ENCODE results near the gene SPA17.
A peak's percentile ranks its signal among the peaks of the same experiment; 100 is the strongest.

Gene SPA17

DNA sequence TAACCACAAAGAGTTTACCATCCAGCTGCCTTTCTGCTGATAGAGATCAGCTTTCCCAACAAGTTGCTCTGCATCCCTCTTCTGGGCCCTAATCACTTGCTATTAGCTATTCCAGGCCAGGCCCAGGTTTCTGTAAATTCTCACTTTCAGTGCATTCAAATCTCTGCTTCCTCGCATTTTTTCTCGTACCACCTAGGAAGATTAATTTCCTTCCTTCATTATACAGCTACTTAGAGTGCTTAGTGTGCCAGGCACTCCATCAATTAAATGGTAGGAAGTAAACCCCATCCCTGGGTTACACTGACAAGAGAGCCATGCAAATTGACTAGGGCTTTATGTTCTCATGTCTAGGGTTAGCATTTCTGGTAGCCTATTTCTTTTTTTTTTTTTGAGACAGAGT, 9.8 kb upstream of the SPA17 start:
- DNase-seq, result no peak

DNA sequence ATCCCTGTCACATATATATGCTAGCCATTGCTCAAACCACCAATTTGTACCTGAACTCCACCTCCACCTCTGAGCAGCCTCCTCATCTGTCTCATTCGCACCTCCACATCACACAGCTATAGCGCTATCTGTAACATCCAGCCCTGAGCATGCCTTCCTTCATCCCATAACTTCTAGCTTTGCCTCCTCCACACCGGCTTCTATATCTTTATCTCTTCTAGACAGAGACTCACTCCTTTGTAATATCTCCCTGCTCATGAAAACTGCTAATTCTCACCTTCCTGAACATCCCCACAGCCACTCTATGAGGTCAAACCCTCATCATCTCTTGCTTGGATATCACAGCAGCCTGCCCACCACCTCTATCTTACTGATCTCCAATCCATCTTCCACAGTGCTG, 6.1 kb upstream of the SPA17 start:
- DNase-seq, result no peak

DNA sequence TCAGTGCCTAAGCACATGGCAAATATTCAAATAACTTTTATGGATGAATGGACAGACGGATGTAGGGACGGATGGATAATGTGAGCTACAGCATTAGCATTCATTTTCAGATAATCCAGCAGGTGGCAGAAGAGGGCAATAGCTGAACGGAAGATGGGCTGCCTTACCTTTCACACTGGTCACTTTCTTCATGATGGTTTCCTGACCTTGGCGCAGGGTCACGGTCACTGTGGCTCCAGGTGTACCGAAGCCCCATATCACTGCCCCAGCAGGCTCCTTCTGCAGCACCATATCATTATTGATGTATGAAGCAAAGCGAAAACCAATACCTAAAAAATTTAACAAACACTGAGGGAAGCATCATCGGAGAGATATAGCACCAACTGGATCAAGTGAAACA, 4.5 kb upstream of the SPA17 start:
- DNase-seq, result peak; percentile 71

DNA sequence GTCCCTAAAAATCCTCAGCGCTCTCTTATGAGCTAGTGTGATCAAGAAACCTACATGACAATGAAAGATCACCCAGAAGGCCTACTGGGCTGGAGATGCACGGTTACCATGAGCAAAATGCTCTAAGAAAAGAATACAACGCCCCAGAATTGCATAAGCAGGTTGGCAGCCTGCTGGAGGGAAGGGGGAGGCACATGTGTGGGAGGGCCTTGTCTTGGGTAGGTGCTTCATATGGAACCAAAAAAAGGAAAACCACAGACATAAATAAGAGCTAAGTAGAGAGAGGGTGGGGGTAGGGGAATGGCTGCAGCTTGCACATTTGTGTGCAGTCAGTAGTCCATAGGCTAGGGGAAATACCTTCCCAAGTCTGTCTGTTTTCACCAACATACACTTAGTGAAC, 3.0 kb upstream of the SPA17 start:
- no peak for DNase-seq

DNA sequence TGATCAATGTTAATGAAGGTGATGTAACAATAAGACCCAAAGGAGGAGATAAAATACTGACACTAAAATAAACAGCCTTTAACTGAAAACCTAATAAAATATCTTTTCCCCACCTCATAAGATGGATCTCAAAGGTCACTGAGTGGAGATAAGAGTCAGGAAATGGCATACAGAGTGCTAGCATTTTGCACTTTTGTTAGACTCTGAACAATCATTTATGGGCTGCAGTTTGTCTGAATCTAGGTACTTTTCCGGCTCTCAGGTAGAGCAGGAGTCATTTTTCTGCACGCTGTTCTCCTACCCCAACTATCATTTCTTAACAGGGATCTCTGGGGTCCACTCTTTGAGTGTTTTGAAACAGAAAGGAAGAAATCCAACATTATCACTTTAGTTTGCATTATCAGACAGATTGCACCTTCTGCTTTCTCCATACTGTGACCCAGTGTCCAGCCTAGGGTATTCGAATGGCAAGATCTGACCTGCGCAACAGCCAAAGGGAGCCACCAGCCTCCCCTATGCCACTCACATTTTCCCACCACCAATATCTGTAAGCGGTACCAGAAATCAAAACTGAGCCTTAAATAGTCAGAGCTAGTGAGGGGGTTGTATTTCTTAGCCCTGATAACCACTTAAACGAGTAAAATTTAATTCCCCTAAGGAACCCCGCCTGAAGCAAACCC, 1.0 kb upstream of the SPA17 start:
- DNase-seq, result peak; percentile 25

DNA sequence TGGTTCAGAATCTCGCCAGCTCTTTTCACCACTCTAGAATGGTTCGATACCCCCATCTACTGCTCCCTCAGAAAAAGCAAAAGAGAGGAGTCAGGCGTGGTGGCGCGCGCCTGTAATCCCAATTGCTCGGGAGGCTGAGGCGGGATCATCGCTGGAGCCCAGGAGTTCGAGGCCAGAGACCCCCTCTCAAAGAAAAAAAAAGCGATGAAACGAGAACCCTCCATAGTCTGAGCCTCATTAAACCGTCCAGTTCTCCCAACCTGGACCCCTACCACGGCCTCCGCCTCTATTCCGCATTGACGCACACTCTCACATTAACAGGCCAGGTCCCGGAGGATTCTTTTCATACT, 439 bp downstream of the SPA17 start:
- peak; percentile 61 for DNase-seq

DNA sequence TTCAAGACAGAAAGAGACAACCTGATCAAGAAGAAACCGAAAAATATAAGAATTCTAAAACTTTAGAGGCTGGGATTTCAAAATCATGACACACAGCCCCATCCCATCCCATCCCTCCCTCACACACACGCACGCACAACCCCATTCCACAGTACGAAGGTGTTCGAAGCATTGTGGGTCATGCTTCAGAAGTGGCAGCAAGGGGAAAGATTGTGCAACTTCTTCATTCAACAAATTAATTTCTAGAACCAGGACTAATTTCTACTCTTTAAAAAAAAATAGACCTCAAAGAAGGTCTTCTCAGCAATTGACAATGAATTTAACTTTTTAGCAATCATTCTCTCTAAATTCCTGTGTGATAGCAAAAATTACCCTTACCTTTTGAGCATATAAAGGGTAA, 867 bp downstream of the SPA17 start:
- DNase-seq, result no peak

DNA sequence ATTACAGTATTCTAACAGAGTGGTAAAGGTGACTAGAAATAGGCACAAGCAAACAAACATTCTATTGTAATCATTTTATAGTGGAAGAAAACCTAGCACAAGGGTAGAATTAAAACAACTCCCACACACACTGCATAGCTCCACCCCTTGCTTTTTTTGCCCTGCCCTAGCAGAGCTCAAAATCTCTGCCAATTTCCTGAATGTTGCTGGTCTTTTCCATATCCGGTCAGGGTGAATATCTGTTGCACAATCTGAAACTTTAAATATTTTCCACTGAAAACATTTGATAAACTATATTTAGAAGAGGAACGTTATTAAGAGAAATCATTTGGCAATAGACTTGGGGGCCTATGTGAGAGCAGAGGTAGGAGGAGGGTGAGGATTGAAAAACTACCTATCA, 2.7 kb downstream of the SPA17 start:
- DNase-seq, result no peak

DNA sequence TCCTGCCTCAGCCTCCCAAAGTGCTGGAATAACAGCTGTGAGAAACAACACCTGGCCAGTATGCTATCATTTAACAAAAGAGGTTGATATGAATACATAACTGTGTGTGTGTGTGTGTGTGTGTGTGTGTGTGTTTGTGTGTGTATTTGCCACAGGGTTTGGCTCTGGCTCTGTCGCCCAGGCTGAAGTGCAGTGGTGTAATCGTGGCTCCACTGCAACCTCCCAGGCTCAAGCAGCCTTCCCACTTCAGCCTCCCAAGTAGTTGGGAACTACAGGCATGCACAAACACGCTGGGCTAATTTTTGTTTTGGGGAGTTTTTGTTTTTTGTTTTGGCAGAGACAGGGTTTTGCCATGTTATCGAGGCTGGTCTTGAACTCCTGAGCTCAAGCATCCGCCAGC, 4.7 kb downstream of the SPA17 start:
- DNase-seq, result no peak

DNA sequence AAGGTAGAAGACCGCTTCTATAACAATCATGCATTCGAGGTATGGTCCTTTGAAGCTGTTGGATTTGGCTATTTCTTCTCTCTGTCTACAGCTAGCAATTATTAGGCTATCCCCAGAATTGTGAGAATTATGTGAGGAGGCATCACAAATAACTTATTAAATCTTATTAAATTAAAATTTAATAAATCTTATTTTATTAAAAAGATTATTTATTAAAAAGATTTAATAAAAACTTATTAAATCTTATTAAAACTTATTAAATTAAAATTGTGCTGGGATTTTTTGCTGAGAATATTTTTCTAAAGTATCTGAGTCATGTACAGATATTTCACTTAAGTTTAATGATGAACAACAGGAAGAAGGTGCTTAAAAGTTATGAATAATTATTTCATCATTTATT, 7.7 kb downstream of the SPA17 start:
- no peak for DNase-seq

DNA sequence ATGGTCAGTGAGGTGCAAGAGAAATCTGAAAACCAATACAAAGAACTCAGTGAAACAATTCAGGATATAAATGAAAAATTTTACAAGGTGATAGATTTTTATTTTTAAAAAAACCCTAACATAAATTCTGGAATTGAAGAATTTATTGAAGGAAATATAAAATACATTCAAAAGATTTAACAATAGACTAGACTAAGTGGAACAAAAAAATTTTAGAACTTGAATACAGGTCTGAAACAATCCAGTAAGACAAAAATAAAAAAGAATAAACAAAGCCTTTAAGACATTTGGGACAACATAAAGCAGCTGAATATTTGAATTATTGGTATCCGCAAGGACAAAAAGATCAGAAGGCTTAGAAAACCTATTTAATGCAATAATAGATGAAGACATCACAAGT, 8.7 kb downstream of the SPA17 start:
- no peak for DNase-seq

DNA sequence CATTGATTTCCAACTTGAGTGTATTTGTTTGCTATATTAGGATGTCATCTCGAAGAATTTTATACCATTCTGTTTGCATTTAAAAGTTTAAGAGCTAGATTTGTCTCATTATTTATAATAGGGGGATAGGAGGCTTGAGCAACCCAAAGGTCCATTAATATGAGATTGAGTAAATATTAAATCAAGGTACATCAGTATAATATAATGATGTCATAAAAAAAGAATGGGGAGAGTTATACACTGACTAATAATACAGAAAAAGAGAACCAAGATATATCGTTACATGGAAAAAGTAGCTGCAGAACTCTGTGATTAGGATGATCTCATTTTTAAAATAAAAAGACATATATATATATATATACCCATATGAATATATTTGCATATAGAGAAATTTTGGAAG, 19.4 kb downstream of the SPA17 start:
- no peak for DNase-seq

DNA sequence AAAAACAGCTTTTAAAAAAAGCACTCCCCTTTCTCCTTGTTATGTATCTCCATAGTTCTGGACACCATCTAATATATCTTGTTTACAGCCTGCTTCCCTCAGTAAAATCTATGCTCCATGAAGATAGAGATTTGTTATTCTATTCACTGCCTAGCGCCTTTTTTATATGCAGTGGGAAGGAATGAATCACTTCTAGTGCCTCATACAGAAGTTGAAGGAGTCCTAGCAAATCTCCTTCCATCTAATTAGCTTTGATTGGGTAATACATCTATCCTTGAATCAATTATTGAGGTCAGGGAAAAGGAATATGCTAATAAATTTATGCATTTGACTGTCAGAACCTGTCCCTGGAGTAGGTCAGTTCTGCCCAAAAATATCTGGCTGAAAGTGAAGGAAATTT, 25.8 kb downstream of the SPA17 start:
- DNase-seq, result no peak

DNA sequence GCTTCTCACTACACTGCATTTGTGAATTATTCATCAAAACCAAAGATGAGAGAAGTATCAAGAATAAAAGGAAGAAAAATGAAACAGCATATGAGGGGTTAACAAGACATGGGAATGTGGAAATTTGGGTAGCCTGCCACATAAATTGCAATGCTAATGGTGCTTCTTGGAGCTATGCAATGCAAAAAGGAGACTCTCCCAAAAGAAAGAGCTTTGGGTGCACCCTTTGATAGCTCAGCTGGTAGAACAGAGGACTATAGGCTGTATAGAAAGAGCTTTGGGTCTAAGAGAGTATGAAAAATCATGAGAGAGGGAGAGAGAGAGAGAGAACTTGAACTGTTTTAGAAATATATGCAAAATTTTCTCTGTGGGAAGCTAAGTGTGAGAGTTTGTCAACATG, 26.3 kb downstream of the SPA17 start:
- DNase-seq, result no peak

DNA sequence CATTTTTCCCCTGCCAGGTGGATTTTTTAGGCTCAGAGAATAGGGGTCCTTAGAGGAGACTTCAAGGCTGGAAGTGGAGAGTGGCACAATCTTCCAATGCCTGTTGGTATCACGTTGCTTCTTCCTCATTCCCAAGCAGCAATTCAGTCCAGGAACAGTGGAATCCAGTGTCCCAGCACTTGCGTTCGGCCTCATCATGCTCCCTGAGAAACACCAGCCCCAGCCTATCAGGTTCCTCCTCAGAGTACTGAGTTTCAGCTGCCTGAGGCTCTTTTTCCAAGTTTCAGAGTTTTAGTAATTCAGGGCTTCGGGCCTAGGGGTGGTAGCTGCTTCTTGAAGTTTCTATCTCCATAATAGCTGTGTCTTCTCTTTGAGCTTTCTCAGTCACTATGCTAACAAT, 34.1 kb downstream of the SPA17 start:
- no peak for DNase-seq

DNA sequence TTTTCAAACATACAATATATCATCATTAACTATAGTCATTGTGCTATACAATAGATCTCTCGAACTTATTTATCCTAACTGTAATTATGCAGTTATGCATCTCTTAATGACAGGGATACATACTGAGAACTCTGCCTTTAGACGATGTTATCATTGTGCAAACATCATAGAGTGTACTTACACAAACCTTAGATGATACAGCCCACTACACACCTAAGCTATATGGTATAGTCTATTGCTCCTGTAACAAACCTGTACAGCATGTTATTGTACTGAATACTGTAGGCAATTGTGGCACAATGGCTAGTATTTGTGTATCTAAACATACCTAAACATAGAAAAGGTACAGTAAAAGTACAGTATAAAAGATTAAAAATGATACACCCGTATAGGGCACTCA, 38.7 kb downstream of the SPA17 start:
- DNase-seq, result no peak

DNA sequence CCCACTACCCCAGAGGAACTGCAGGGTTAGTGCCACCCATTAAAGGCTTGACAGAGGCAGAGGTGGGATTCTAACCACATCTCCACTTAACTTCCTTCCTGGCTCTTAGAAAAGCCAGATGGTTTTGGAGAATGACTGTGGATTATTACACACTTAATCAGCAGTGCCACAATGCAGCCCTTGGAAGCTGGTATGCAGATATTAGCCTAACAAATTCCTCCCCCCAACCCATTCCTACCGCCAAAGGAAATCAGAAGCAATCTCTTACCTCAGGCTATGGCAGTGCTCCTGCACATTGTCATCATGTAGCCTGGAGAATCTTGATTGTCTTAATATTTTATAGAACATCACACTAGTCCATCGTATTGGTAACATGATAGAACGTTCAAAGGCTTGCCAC, 42.9 kb downstream of the SPA17 start:
- DNase-seq, result no peak

DNA sequence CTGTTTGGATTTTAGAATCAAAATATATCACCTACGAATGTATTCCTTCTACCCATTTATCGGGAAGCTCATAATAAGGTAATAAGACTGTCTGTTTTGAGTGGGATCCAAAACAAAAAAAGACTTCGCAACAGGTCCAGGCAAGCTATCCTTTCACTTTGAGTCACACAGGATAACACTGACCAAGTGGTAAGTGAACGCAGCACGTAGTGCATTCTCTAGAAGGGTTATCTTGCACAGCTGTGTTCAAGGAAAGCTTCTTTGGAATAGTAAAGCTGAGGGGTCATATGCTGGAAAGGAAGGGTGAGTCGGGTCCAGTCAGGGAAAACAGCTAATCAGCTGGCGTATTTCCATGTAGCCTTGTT, 43.7 kb downstream of the SPA17 start:
- no peak for DNase-seq

DNA sequence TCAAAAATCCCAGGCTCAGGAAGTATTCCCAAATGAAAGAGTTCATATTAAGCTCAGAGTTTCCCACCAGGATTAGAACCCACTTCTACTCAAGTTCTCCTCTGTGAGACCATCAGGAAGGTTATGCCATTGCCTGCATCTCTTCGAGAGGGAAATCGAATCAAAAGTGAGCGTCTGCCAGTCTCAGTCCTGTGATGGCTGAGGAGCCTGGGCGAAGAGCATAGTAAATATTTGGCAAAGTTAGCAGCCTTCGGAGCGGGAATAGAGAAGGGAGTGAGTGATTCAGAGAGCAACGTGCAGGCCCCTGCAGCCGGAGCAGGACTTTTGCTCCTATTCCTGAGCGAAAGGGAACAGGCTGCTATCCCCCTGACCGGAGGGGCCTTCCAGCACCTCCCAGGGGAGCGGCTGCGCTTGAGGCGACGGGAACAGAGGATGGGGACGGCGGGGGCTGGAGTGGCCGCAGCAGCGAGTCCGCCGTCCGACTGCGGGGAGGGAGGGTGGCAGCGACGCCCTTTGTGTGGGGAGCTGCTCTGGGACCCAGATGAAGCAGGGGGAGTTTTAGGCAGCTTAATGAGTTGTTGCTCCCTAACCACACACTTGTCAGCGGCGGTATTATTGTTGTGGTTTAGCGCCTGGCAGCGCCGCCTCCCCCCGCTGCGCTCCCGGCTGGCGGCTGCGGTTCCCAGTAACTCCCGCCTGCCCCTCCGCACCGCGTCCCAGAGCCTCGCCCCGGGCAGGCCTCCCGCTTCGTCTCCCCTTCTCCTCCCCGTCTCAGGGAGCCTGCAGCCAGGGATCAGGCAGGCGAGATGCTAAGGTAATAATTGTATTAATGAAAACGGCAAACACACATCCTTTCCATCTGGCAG, 44.3 kb downstream of the SPA17 start:
- peak; percentile 64 for DNase-seq

DNA sequence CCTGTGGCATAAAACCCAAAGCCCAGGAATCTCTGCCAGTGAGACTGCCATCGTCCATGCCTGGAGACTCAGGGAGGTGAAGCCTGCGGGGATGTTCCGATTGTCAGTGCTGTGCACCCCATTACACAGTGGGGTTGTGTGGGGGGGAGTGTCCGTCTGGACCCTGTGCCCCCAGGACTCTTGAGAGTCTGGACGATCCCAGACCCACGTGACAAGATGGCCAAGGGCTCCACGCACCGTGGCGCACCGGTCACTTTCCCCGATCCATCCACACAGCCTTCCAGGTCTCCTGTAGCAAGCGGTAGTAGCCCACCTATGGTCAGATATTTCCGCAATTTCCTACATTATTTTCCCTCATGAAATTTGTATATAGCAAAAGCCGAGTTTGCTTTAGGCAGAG, 45.1 kb downstream of the SPA17 start:
- no peak for DNase-seq

DNA sequence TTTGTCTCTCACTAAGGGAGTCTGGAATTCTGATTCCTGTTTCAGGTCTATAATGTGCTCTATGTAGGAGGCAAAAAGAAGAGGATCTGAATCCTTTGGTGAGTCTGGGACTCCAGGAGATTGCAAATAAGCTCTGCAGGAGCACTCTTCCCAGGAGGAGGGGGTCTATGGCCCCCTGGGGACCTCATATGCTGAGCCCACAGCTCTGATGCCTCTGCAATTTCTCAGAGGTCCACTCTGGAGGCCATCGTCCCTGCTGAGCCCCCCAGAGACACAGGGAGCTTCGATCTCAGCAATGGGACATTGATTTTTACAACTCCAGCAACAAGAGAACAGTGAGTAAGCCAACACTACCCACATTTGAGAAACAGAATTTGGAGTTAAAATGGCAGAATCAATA, 45.8 kb downstream of the SPA17 start:
- DNase-seq, result no peak

DNA sequence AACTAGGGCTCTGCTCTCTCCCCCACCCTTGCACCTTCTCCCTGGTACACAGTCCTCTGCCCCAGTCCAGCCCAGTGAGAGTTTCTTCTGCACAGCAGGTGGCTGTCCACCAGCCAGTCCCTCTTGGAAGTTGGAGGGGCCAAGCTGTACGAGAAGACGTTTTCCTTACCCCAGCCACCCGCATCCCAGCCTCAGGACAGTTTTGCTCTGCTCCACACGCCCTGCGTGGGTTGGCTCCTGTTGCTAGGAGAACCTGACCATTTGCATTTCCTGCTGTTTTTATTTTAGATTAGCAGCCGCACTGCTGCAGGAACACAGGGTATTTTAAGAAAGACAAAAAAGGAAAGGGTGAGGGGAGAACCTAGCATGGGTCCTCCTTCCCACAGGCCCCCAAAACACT, 48.5 kb downstream of the SPA17 start:
- no peak for DNase-seq

DNA sequence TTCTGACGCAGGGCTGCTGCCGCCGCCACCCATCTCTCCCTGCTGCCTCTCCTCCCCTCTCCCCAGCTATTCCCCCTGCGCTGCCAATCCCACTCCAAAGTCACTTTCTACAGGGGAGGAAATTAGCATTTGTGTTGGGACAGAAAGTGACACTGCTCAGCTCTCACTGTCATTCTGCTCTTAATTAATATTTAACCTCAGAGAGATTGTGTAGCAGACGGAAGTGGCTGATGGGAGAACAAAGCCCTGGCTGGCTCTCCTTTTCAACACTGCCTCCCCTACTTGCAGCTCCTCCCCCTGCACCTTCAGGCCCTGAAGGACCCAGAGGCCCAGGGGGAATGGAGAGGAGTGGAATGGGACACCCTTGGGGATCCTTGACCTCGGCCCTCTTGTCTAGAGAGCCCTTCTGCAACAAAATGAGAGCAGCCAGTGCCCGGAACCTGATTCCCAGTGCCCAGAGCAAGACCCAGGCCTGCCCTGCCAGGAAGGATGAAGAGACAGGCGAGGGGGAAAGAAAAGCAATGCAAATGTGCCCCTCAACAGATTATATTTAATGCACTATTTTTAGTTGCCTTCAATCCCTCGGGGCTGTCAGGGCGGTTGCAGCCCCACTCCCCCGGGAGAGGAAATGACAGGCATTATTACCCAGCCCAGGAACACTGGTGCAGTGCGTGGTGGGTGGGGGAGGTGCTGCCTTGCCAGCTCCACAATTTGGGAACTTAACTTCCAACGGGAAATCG, 51.4 kb downstream of the SPA17 start:
- peak; percentile 93 for DNase-seq

DNA sequence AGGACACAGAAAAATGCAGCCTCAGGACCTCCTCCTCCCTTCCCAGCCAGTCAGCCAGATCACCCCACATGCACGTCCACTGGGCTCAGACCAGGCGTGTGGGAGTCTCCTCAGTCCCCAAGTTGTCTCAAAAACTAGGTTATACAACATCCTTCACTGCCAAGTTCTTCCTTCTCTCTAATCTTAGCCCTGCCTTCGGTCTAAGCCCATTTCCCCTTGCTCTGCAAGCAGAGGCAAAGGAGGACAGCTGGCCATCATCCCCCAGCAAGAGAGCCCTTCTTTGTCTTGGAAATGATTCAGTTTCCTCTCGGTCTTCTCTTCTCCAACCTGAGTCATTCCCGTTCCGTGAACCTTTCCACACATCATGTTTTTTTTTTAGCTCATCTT, 52.0 kb downstream of the SPA17 start:
- peak; percentile 36 for DNase-seq
